Lower leg skin (tissue), 3 donors: Measurements from ENCODE around the gene HDAC9.

Experiments used
- CTCF ChIP-seq, 3 donors: fragments of 450-650 bp; IDR thresholded peaks; one replicate each; pipeline ENCODE4 v1.5.1; 2016; ENCODE audit warnings: antibody characterized with exemption in 3 of 3, mild to moderate bottlenecking in 3 of 3, moderate library complexity in 2 of 3
- POLR2A ChIP-seq, 2 donors: fragments of 450-650 bp; IDR thresholded peaks; one replicate each; pipeline ENCODE4 v1.6.1; 2016 to 2017; ENCODE audit warnings: antibody characterized with exemption in 2 of 2, mild to moderate bottlenecking in 1 of 2, moderate library complexity in 1 of 2

GRCh38 chr7:18936265-18936664, 440.7 kb downstream of the HDAC9 start:
- TF ChIP-seq CTCF (IDR thresholded peaks at IDR 0.05), result no peak
- TF ChIP-seq POLR2A (IDR thresholded peaks at IDR 0.05), result no peak
